ENCODE data around the gene TEX26.

TEX26 gene

GRCh38 chr13:30982506-30982905 is 50.0 kb downstream of the TEX26 start:
- no peak for DNase-seq

- no peak for DNase-seq
Observed at GRCh38 chr13:30982906-30983305, 50.5 kb downstream of the TEX26 start.

- no peak for DNase-seq
Observed at GRCh38 chr13:30983431-30983830, 51.0 kb downstream of the TEX26 start.

GRCh38 chr13:30984620-30985019 is 52.2 kb downstream of the TEX26 start:
- no peak for DNase-seq

- no peak for DNase-seq
Observed at GRCh38 chr13:30985637-30986205, 53.3 kb downstream of the TEX26 start.

GRCh38 chr13:30991184-30991583 is 58.7 kb downstream of the TEX26 start:
- no peak for DNase-seq

- no peak for DNase-seq
Observed at GRCh38 chr13:30991922-30992321, 59.5 kb downstream of the TEX26 start.

GRCh38 chr13:30995331-30995730 is 62.9 kb downstream of the TEX26 start:
- DNase-seq = no peak

- DNase-seq = no peak
Observed at GRCh38 chr13:30997697-30998096, 65.2 kb downstream of the TEX26 start.

GRCh38 chr13:30998136-30999088 is 66.0 kb downstream of the TEX26 start:
- no peak for DNase-seq

- no peak for DNase-seq
Observed at GRCh38 chr13:31000889-31001288, 68.4 kb downstream of the TEX26 start.

- no peak for DNase-seq
Observed at GRCh38 chr13:31001647-31002046, 69.2 kb downstream of the TEX26 start.

GRCh38 chr13:31005066-31005465 is 72.6 kb downstream of the TEX26 start:
- no peak for DNase-seq

- DNase-seq = no peak
Observed at GRCh38 chr13:31007417-31007816, 75.0 kb downstream of the TEX26 start.

- no peak for DNase-seq
Observed at GRCh38 chr13:31008400-31009115, 76.1 kb downstream of the TEX26 start.

GRCh38 chr13:31009166-31009565 is 76.7 kb downstream of the TEX26 start:
- DNase-seq = no peak

- no peak for DNase-seq
Observed at GRCh38 chr13:31010296-31010695, 77.8 kb downstream of the TEX26 start.

GRCh38 chr13:31011193-31011860 is 78.9 kb downstream of the TEX26 start:
- peak; percentile 44 for DNase-seq

GRCh38 chr13:31011901-31012654 is 79.6 kb downstream of the TEX26 start:
- no peak for DNase-seq

- no peak for DNase-seq
Observed at GRCh38 chr13:31012655-31013024, 80.2 kb downstream of the TEX26 start.

GRCh38 chr13:31014456-31014855 is 82.0 kb downstream of the TEX26 start:
- no peak for DNase-seq

- no peak for DNase-seq
Observed at GRCh38 chr13:31015199-31015598, 82.7 kb downstream of the TEX26 start.
